ENCODE measurements around the gene TNFAIP2.

TNFAIP2 gene

DNA sequence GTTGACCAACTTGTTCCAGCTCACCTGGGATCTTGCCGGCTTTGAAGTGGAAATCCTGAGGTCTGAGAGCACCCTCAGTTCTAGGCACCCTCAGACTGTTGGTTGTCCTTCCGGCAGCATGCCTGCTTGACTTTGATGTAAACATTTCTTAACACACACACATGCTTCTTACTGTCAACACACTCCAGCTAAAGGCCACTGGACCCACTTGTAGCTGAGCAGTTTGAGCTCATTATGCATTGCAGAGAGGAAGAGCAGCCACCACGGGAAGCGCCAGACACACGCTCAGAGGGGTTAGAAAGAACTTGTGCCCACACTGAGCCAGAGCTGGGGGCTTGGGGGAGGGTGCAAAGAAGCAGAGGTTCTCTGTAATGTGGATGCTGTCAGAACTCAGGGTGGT lies 55.8 kb downstream of the TNFAIP2 start:
- TF ChIP-seq GATA2 (IDR thresholded peaks at IDR 0.05; ENCODE audit: low read depth, low read length) = no peak
- no peak for TF ChIP-seq GATA3 (IDR thresholded peaks at IDR 0.05; ENCODE audit: low read depth, low read length)

DNA sequence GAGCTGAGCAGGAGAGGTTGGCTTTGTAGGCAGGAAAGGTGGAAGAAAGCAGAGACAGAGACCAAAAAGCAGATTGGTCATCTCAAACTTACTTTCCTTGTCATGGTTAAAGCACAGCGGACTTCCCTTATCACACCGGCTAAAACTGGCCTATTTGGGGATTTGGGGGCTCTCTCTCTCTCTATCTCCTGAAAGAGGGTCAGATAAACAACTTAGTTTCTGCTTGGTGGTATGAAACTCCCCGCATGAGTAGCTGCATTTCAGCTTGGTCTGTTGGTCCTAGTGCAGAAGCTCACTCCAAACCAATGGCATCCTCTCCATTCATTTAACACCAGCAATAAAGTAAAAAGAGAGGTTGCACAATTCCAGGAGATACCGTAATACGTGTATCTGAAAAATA lies 57.1 kb downstream of the TNFAIP2 start:
- no peak for TF ChIP-seq GATA2 (IDR thresholded peaks at IDR 0.05; ENCODE audit: low read depth, low read length)
- no peak for TF ChIP-seq GATA3 (IDR thresholded peaks at IDR 0.05; ENCODE audit: low read depth, low read length)

DNA sequence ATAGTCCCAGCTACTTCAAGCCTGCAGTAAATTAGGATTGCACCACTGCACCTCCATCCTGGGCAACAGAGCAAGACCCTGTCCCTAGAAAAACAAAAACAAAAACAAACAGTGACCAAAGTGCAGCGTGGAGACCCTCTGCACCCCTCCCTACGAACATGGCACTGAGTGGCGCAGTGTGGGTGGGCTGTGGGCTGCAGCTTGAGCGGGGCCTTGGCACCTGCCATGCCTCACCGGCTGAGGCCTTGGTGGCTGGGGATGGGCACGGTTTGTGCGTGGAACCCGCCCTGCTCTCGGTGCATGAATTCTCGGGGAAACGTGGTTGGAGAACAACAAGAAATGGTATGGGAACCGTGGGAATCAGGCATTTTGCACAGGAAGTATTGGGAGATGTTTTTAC lies 60.8 kb downstream of the TNFAIP2 start:
- no peak for TF ChIP-seq GATA2 (IDR thresholded peaks at IDR 0.05; ENCODE audit: low read depth, low read length)
- no peak for TF ChIP-seq GATA3 (IDR thresholded peaks at IDR 0.05; ENCODE audit: low read depth, low read length)

DNA sequence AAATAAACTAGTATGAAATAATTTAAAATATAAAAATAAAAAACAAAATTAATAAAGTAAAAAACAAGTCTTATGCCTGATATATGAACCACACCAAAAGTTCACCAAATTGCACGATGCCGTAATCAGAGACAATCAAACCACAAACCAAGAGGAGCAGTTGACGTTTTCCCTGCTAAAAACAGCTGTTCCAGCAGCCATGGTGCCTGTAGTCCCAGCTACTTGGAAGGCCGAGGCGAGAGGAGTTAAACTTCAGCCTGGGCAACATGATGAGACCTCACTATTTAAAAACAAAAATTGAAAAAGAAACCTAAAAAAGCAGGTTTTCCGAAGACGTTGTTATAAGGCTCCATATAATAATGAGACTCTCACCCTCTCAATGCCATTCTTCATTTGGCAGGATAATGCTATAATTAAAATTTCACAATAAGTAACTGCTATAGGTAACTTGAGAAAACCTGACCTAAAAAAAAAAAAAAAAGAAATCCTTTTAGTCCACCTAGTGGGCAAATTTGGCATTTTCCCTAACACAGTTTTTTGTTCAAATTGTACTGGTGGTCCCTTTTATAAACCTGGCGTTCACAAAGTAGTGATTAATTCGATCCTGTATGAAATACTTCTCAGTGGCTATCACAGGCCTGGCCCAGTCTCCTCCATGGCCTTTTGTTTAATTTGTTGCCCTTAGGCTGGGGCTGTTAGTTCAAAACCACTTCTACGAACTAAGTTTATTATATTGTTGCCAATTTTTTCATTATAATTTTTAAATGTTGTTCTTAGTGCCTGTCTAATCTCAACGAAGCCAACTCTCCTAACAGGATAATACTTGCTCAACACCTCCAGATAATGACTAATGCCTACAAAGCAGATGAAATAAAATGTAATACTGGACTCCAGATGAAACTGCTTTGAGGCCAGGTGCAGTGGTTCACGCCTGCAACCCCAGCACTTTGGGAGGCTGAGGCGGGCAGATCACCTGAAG lies 62.1 kb downstream of the TNFAIP2 start:
- TF ChIP-seq GATA2 (IDR thresholded peaks at IDR 0.05; ENCODE audit: low read depth, low read length) = no peak
- TF ChIP-seq GATA3 (IDR thresholded peaks at IDR 0.05; ENCODE audit: low read depth, low read length) = no peak

DNA sequence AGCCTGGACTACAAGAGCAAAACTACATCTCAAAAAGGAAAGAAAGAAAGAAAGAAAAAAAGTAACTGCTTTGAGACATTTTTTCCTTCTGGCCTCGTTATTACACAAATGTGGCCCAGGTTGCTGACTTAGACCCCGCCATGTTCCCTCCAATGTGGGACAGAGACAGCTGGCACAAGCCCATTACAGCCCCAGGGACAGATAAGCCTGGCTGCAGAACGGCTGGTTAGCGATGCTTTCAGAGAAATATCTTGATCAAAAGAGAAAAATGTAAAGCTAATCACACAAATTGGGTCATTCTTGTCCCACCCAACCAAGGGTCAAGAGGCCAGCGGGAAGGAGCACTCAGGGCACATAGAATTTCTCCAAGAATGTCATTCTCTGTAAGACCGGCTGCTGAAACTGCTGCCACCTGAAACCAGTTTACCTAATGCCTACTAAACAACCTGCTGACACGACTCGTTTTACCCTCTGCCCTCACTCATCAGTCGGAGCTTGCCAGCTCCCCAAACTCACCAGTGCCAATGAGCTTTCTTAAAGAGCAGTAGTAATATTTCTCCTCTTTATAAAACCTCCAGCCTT lies 63.1 kb downstream of the TNFAIP2 start:
- TF ChIP-seq GATA3 (IDR thresholded peaks at IDR 0.05; ENCODE audit: low read depth, low read length) = no peak
- TF ChIP-seq GATA2 (IDR thresholded peaks at IDR 0.05; ENCODE audit: low read depth, low read length) = peak; percentile 79

Measured in SH-SY5Y (cell line).